MM.1S (cell line): ENCODE measurements around the gene TRAFD1.

Experiments
- DNase-seq: peaks from one replicate; pipeline ENCODE4 v3.0.0-alpha.2; 2015
- H2AFZ ChIP-seq: fragments of 300-600 bp; sonication (generic); 2 replicates; pipeline ENCODE4 v1.6.0; 2016; ENCODE audit warnings: antibody characterized with exemption, low read length
- H3F3A ChIP-seq: fragments of 300-600 bp; sonication (generic); 2 replicates; pipeline ENCODE4 v1.6.1; 2016; ENCODE audit warnings: mild to moderate bottlenecking, antibody characterized with exemption, low read length, moderate library complexity, mixed read lengths; ENCODE audit not compliant: insufficient read depth
- H3K27ac ChIP-seq: fragments of 300-600 bp; sonication (generic); 2 replicates; pipeline ENCODE4 v1.5.1; 2016; ENCODE audit warnings: mild to moderate bottlenecking, low read length
- H3K27me3 ChIP-seq: fragments of 300-600 bp; sonication (generic); replicated peaks from 2 replicates; pipeline ENCODE4 v1.6.0; 2016; ENCODE audit warnings: low read length; ENCODE audit not compliant: insufficient read depth
- H3K36me3 ChIP-seq: fragments of 300-600 bp; sonication (generic); replicated peaks from 2 replicates; pipeline ENCODE4 v1.6.1; 2016; ENCODE audit warnings: mild to moderate bottlenecking, low read length, mixed read lengths; ENCODE audit not compliant: insufficient read depth
- H3K4me1 ChIP-seq: fragments of 300-600 bp; sonication (generic); 2 replicates; pipeline ENCODE4 v1.6.1; 2016; ENCODE audit warnings: low read length, mixed read lengths
- H3K4me2 ChIP-seq: fragments of 300-600 bp; sonication (generic); 2 replicates; pipeline ENCODE4 v1.6.0; 2016; ENCODE audit warnings: low read depth, low read length
- H3K4me3 ChIP-seq: fragments of 300-600 bp; sonication (generic); 2 replicates; pipeline ENCODE4 v1.5.1; 2016; ENCODE audit warnings: low read length, mixed read lengths
- H3K79me2 ChIP-seq: fragments of 300-600 bp; sonication (generic); 2 replicates; pipeline ENCODE4 v1.6.1; 2016; ENCODE audit warnings: mixed run types, low read length, mixed read lengths
- H3K9ac ChIP-seq: fragments of 300-600 bp; sonication (generic); 2 replicates; pipeline ENCODE4 v1.6.1; 2016; ENCODE audit warnings: low read length, mixed read lengths
- H3K9me2 ChIP-seq: fragments of 300-600 bp; sonication (generic); replicated peaks from 2 replicates; pipeline ENCODE4 v1.6.1; 2016; ENCODE audit warnings: mild to moderate bottlenecking, low read length, mixed read lengths; ENCODE audit not compliant: insufficient read depth
- H3K9me3 ChIP-seq: fragments of 300-600 bp; sonication (generic); replicated peaks from 2 replicates; pipeline ENCODE4 v1.6.1; 2016; ENCODE audit warnings: mild to moderate bottlenecking, low read length, mixed read lengths; ENCODE audit not compliant: insufficient read depth
- H4K20me1 ChIP-seq: fragments of 300-600 bp; sonication (generic); 2 replicates; pipeline ENCODE4 v1.6.1; 2016; ENCODE audit warnings: mild to moderate bottlenecking, low read length, moderate library complexity, mixed read lengths; ENCODE audit not compliant: insufficient read depth
- EZH2 ChIP-seq: fragments of 300-600 bp; sonication (generic); optimal IDR thresholded peaks from 2 replicates; pipeline ENCODE3; 2017; ENCODE audit warnings: low read depth, mild to moderate bottlenecking, antibody characterized with exemption, low read length, mixed read lengths
- EZH2phosphoT487 ChIP-seq: fragments of 300-600 bp; sonication (generic); IDR thresholded peaks from 2 replicates; pipeline ENCODE4 v1.6.1; 2018; ENCODE audit warnings: antibody characterized with exemption, low read length
- TF ChIP-seq, protein P1 (sequence below): fragments of 300-600 bp; sonication (generic); IDR thresholded peaks from 2 replicates; pipeline ENCODE4 v1.5.1; 2016; ENCODE audit warnings: antibody characterized with exemption, low read length, mixed read lengths

Gene TRAFD1

DNA sequence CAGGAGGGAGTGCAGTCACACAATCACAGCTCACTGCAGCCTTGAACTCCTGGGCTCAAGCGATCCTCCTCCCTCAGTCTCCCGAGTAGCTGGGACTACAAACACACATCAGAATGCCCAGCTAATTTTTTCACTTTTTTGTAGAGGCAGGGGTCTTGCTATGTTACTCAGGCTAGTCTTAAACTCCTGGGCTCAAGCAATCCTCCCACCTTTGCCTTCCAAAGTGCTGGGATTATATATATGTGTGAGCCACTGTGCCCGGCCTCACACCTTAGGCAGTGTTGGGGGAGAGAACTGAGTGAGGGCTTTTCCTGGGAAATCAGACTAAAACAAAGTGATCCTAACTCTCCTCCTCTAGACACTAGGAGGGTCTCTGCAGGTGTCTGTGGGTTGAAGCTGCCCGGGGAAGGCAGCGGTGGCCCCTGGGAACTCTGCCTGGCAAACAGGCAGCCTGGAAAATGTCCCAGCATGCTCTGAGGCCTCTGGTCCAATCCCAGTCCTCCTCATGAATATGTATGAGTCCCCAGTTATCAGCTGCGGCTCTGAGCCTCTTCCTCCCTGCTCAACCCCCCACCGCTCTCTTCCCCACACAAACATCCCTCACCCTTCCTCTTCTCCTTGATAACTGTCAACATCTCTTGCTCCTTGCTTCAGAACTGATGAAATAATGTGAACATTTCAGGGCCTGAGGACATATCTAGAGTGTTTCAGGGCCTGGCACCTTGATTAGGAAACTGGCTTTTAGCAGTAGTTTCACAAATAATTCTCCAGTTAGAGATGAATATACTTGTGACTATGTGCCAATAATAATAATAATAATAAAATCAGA is 8.9 kb upstream of the TRAFD1 start:
- Histone ChIP-seq H3K4me2 (peak overlapping the region; percentile 43; the same call in 1 of the 2 replicates), H3K27ac (no peak overlapping the region), H3K9ac (no peak overlapping the region), H3K79me2 (no peaks in the 10 kb centered on the region), H3K9me3 (no peaks in the 10 kb centered on the region), H4K20me1 (no peaks in the 10 kb centered on the region), H2AFZ (peak overlapping the region; percentile 82), H3K4me1 (no peaks in the 10 kb centered on the region; the same call in 1 of the 2 replicates), H3K36me3 (no peaks in the 10 kb centered on the region), H3F3A (no peaks in the 10 kb centered on the region), H3K9me2 (no peaks in the 10 kb centered on the region), H3K27me3 (no peaks in the 10 kb centered on the region), H3K4me3 (no peak overlapping the region)
- TF ChIP-seq, protein P1, sequence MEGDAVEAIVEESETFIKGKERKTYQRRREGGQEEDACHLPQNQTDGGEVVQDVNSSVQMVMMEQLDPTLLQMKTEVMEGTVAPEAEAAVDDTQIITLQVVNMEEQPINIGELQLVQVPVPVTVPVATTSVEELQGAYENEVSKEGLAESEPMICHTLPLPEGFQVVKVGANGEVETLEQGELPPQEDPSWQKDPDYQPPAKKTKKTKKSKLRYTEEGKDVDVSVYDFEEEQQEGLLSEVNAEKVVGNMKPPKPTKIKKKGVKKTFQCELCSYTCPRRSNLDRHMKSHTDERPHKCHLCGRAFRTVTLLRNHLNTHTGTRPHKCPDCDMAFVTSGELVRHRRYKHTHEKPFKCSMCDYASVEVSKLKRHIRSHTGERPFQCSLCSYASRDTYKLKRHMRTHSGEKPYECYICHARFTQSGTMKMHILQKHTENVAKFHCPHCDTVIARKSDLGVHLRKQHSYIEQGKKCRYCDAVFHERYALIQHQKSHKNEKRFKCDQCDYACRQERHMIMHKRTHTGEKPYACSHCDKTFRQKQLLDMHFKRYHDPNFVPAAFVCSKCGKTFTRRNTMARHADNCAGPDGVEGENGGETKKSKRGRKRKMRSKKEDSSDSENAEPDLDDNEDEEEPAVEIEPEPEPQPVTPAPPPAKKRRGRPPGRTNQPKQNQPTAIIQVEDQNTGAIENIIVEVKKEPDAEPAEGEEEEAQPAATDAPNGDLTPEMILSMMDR = no peak
- TF ChIP-seq EZH2phosphoT487 (no peak), EZH2 (no peak)
- peak; percentile 38 for DNase-seq

DNA sequence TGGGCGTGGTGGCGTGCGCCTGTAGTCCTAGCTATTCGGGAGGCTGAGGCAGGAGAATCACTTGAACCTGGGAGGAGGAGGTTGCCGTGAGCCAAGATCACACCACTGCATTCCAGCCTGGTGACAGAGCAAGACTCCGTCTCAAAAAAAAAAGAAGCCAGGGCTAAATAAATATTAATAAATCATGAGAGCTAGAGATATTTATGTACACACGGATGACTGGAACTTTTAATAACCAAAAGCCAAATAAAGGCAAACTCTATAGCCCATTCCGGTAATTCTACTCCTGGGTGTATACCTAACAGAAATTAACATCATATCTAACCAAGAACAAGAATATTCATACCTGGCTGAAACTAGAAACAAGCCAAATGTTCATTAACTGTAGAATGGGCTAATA is 7.7 kb upstream of the TRAFD1 start:
- Histone ChIP-seq H3K9me2 (no peaks in the 10 kb centered on the region), H3K27me3 (no peaks in the 10 kb centered on the region), H3F3A (no peaks in the 10 kb centered on the region), H3K9me3 (no peaks in the 10 kb centered on the region), H4K20me1 (no peaks in the 10 kb centered on the region), H3K4me2 (no peak overlapping the region), H3K27ac (no peak overlapping the region), H3K4me1 (no peaks in the 10 kb centered on the region; the same call in 1 of the 2 replicates), H3K79me2 (no peaks in the 10 kb centered on the region), H2AFZ (no peak overlapping the region), H3K36me3 (no peaks in the 10 kb centered on the region), H3K9ac (no peak overlapping the region), H3K4me3 (no peak overlapping the region)
- no peak for DNase-seq
- TF ChIP-seq, protein P1 = no peak
- TF ChIP-seq EZH2phosphoT487 (no peak), EZH2 (no peak)

DNA sequence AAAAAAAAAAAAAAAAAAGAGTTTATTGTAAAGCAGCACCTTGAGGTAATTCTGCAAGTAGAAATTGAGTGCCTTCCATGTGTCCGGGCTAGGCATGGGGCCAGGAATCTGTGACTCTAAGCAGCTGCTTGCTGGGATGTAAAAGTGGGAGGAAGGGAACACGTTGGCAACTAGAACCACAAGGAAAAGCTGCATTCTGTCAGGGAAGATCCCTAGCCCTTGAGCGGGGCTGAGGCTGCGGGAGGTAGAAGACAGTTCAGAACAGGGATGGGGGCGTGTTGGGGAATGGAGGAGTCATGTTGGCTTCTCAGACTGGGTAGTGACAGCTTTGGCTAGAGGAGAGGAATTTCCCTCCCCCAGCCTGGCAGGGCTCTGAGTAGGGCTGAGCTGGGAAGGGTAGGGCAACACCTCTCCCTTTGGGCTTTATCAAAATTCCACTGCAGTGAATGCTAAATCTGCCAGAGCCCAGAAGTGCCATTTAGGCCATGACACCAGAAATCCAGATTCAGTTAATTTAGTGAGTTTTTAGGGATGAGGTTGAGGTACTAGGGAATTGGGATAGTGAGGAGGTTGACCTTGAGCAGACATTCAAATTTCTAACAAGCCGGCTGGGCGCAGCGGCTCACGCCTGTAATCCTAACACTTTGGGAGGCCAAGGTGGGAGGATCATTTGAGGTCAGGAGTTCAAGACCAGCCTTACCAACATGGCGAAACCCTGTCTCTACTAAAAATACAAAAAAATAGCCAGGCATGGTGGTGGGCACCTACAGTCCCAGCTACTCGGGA is 3.4 kb upstream of the TRAFD1 start:
- Histone ChIP-seq H2AFZ (no peak overlapping the region), H3K4me2 (no peak overlapping the region), H3K79me2 (peaks cover 8% of the 10 kb centered on the region), H3K9ac (no peak overlapping the region), H3K9me2 (no peaks in the 10 kb centered on the region), H3K36me3 (no peaks in the 10 kb centered on the region), H3K4me1 (no peaks in the 10 kb centered on the region; the same call in 1 of the 2 replicates), H3F3A (no peaks in the 10 kb centered on the region), H4K20me1 (no peaks in the 10 kb centered on the region), H3K9me3 (no peaks in the 10 kb centered on the region), H3K27me3 (no peaks in the 10 kb centered on the region), H3K4me3 (no peak overlapping the region), H3K27ac (no peak overlapping the region)
- TF ChIP-seq, protein P1 = no peak
- TF ChIP-seq EZH2 (no peak), EZH2phosphoT487 (no peak)
- no peak for DNase-seq
